GM18505 (cell line): ENCODE results near the gene HLA-DQA2.

Experiments
- ATAC-seq: cut with Tn5 transposase; IDR thresholded peaks from one replicate; pipeline ENCODE4 v1.9.1; 2021; ENCODE audit not compliant: unreplicated experiment
- POLR2A ChIP-seq: IDR thresholded peaks from 4 replicates; pipeline ENCODE4 v1.6.1; 2011; ENCODE audit warnings: borderline replicate concordance; ENCODE audit not compliant: insufficient read depth, insufficient read length; ENCODE audit errors: extremely low read depth

The HLA-DQA2 gene

GRCh38 chr6:32794510-32794909 lies 53.3 kb downstream of the HLA-DQA2 start:
- ATAC-seq: no peak
- no peak for TF ChIP-seq POLR2A
